Mesodermal cell (in vitro differentiated cells): ENCODE data around the gene WRNIP1.

Experiments used
- H3K27ac ChIP-seq: 2 replicates; pipeline ENCODE4 v1.7.0; 2013; ENCODE audit warnings: mild to moderate bottlenecking, low read depth, low read length, moderate library complexity; ENCODE audit not compliant: severe bottlenecking
- H3K36me3 ChIP-seq: 2 replicates; pipeline ENCODE4 v1.7.1; 2013; ENCODE audit warnings: mild to moderate bottlenecking, low read length, moderate library complexity; ENCODE audit not compliant: control insufficient read depth, insufficient read depth
- H3K4me1 ChIP-seq: one replicate; pipeline ENCODE4 v1.7.1; 2013; ENCODE audit warnings: mild to moderate bottlenecking, low read length; ENCODE audit not compliant: insufficient read depth, control insufficient read depth, poor library complexity, severe bottlenecking
- H3K4me3 ChIP-seq: 2 replicates; pipeline ENCODE4 v1.7.0; 2013; ENCODE audit warnings: low read length, control low read depth, mild to moderate bottlenecking; ENCODE audit not compliant: insufficient read depth, poor library complexity, severe bottlenecking; ENCODE audit errors: extremely low read depth
- H3K9me3 ChIP-seq: 2 replicates; pipeline ENCODE4 v1.7.1; 2013; ENCODE audit warnings: mild to moderate bottlenecking, low read length, moderate library complexity; ENCODE audit not compliant: control insufficient read depth
- WGBS, 2 experiments: methylation state at CpG; one replicate each; pipeline ENCODE4 v1.1.5; 2013; ENCODE audit warnings: missing lambda C conversion rate in 2 of 2; ENCODE audit not compliant: insufficient coverage in 2 of 2; 5-methylcytosine and 5-hydroxymethylcytosine counted together

WRNIP1 gene

GRCh38 chr6:2807342-2808090, 42.3 kb downstream of the WRNIP1 start:
- Histone ChIP-seq H3K4me3 (no peak overlapping the region), H3K4me1 (no peaks in the 10 kb centered on the region), H3K36me3 (no peaks in the 10 kb centered on the region), H3K27ac (no peak overlapping the region), H3K9me3 (no peaks in the 10 kb centered on the region)
- WGBS, 2 experiments, result 81 to 91% methylated on average over 5 to 7 of the region's 9 CpGs

DNA sequence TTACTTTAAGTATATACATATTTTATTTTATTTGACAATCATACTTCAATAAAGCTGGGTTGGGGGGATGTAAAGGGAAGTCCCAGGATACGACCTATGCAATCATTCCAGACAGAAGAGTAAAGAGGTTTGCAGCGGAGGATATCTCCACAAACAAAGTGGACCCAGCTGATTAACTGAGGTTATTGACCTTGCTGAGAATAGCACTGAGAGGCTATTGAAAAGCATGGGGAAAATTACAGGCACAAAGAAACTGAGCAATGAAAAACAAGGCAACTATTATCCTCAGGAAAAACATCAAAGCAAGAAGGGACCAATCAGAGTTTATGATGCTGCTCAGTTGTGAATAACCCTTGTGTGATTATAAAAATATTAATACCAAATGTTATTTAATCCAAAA, 43.8 kb downstream of the WRNIP1 start:
- 80 to 83% methylated on average over 1 of the region's 2 CpGs for WGBS, 2 experiments
- no peaks in the 10 kb centered on the region for H3K9me3 ChIP-seq
- H3K27ac ChIP-seq, result no peak overlapping the region
- H3K4me1 ChIP-seq, result no peaks in the 10 kb centered on the region
- H3K36me3 ChIP-seq, result no peaks in the 10 kb centered on the region
- H3K4me3 ChIP-seq, result no peak overlapping the region

DNA sequence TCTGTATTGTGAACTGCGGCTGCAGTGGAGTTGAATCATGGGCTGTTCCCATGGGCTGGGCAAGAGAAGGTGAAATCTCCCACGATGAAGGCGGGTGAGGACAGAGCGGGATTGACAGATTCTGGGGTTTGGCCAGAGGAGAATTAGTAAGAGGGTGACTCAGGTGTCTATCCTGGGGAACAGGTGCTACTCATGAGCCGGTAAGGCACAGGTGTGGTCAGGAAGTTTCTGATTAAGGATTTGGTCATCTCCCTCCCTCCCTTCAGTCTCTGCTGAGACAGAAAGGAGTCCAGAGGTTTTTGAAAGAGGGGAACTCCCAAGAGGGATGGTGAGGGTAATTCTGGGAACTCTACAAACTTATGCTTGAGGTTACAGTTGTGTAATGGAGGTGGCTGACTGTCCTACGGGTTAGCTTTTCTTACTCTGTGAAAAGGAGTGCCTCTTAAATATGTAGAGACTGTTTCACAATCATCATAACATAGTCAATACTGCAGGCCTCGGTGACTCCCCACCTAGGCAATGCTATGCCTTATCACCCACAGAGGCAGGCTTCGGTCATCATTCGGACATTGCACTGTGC, 45.0 kb downstream of the WRNIP1 start:
- H3K36me3 ChIP-seq, result no peaks in the 10 kb centered on the region
- H3K4me3 ChIP-seq, result no peak overlapping the region
- no peak overlapping the region for H3K27ac ChIP-seq
- 91 to 98% methylated on average over 4 of the region's 9 CpGs for WGBS, 2 experiments
- no peaks in the 10 kb centered on the region for H3K4me1 ChIP-seq
- peaks cover 2% of the 10 kb centered on the region for H3K9me3 ChIP-seq

GRCh38 chr6:2812695-2813094, 47.5 kb downstream of the WRNIP1 start:
- Histone ChIP-seq H3K9me3 (peaks cover 13% of the 10 kb centered on the region), H3K4me3 (no peak overlapping the region), H3K4me1 (no peaks in the 10 kb centered on the region), H3K27ac (no peak overlapping the region), H3K36me3 (no peaks in the 10 kb centered on the region)
- no CpG with 5 or more reads among the region's 3 CpGs for WGBS, 2 experiments

DNA sequence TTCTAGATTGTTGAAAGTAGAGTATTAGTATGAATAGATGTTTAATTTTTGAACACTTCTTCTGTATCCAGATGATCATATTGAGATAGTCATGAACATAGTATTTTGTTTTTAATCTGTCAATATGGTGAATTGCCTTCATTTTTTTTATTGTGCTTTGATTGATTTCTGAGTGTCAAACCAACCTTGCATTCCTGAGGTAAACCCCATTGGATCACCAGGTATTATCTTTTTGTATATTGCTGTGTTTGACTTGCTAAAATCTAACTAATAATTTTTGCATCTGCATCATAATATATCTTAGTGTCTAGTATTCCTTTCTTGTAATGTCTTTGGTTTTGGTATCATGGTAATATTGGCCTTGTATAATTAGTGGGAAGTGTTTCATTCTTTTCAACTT, 51.0 kb downstream of the WRNIP1 start:
- peaks cover 13% of the 10 kb centered on the region for H3K9me3 ChIP-seq

DNA sequence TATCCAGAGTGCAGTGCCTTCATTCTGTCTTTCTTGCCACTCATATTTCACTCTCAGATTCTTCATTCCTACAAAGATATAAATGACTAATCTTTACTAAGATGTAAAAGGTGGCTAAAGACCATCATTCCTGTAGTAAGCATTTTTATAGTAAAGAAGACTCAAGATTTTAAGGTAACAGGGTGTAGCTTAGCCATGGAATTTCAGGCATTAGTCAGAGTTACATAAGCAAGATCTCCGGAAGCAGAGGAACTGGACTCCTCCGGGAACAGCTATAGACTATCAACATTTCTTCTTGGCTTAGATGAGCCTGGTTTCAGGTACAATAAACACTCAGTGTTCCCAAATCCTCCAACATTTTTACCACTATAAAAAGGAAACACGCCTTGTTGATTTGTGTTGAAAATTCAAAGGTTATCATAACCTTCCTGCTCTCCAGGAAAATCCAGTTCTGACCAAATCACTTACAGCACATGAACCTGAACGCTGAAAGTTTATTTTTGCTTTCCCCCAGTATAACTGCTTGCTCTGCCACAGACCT, 52.8 kb downstream of the WRNIP1 start:
- H3K36me3 ChIP-seq, result no peaks in the 10 kb centered on the region
- H3K27ac ChIP-seq, result peak overlapping the region; percentile 20
- 83 to 97% methylated on average over 2 to 3 of the region's 4 CpGs for WGBS, 2 experiments

More for the DNA sequence above, 51.0 kb downstream of the WRNIP1 start:
- H3K4me3 ChIP-seq, result no peak overlapping the region
- H3K4me1 ChIP-seq, result peaks cover 5% of the 10 kb centered on the region
- no peak overlapping the region for H3K27ac ChIP-seq
- no peaks in the 10 kb centered on the region for H3K36me3 ChIP-seq

GRCh38 chr6:2818593-2818992, 53.4 kb downstream of the WRNIP1 start:
- Histone ChIP-seq H3K27ac (peak overlapping the region; percentile 20), H3K9me3 (peaks cover 13% of the 10 kb centered on the region), H3K36me3 (no peaks in the 10 kb centered on the region), H3K4me1 (peaks cover 5% of the 10 kb centered on the region), H3K4me3 (no peak overlapping the region)
- WGBS, 2 experiments, result 100% methylated on average over 1 of the region's 3 CpGs; no CpG with 5 or more reads in 1 of the 2 experiments

More for the DNA sequence above, 52.8 kb downstream of the WRNIP1 start:
- peaks cover 5% of the 10 kb centered on the region for H3K4me1 ChIP-seq
- peaks cover 13% of the 10 kb centered on the region for H3K9me3 ChIP-seq
- H3K4me3 ChIP-seq, result no peak overlapping the region

GRCh38 chr6:2819115-2819514, 53.9 kb downstream of the WRNIP1 start:
- Histone ChIP-seq H3K9me3 (peaks cover 13% of the 10 kb centered on the region), H3K4me3 (no peak overlapping the region), H3K4me1 (peaks cover 5% of the 10 kb centered on the region), H3K27ac (no peak overlapping the region), H3K36me3 (no peaks in the 10 kb centered on the region)
- 89 to 90% methylated on average over 4 to 5 of the region's 5 CpGs for WGBS, 2 experiments

DNA sequence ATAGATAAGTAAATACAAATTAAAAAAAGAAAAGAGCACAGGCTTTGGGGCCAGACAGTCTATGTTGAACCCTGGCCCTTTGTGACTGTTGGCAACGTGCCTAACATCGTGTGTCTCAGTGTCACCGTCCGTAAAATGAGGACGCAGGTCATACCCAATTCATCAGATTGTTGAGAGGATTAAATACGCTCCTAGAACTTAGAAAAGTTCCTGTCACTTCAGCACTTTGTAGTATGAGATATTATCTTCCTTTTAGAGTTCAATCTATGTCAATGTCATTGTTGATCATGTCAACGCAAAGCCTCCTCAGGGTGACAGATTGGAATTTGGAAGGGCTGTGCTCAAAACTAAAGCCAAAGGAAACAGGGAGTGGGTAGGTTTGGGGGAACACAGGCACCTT, 54.8 kb downstream of the WRNIP1 start:
- 93 to 96% methylated on average over 4 to 5 of the region's 7 CpGs for WGBS, 2 experiments
- Histone ChIP-seq H3K9me3 (peaks cover 12% of the 10 kb centered on the region), H3K4me1 (peaks cover 5% of the 10 kb centered on the region), H3K4me3 (no peak overlapping the region), H3K36me3 (no peaks in the 10 kb centered on the region), H3K27ac (no peak overlapping the region)

DNA sequence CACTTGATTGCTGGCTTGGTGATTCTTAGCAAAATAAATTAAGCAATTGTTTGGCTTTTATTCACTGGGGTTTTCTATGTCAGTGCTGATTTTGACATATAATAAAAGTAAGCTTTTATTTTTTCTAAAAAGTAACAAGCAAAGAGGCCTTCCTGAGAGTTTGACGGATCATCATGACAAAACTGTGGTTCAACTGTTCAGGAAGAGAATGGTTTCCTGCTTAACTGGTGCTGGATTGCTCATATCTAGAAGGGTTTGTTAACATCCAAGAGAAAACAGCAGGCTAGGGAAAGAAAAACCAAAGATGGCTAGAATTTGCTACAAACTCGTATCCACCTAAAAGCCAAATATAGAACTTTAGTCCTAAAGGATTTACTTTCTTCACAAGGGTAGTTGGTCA, 55.2 kb downstream of the WRNIP1 start:
- WGBS, 2 experiments, result 100% methylated on average over 1 of the region's 2 CpGs; no CpG with 5 or more reads in 1 of the 2 experiments
- Histone ChIP-seq H3K27ac (no peak overlapping the region), H3K36me3 (no peaks in the 10 kb centered on the region), H3K4me3 (no peak overlapping the region), H3K4me1 (peaks cover 5% of the 10 kb centered on the region), H3K9me3 (peaks cover 9% of the 10 kb centered on the region)

DNA sequence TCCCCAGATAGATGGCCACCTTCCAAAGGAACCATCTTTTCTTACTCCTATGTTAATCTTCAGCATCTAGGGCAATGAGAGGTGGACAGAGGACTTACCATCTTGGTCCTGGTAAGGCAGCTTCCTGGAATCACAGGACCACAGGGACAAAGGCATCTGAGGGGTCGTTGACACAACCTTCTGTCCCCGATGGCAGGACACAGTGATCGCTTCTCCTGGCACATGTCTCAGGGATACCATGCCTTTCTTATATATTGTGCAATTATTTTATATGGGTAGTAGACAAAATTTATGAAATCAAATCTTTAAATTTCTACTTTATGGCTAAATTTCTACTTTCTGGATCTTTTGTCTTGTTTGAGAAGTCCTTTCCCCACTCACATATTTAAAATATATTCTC, 56.4 kb downstream of the WRNIP1 start:
- 90 to 100% methylated on average over 1 to 2 of the region's 3 CpGs for WGBS, 2 experiments
- H3K4me3 ChIP-seq, result no peak overlapping the region
- no peak overlapping the region for H3K27ac ChIP-seq

More for the DNA sequence above, 56.4 kb downstream of the WRNIP1 start:
- Histone ChIP-seq H3K36me3 (no peaks in the 10 kb centered on the region), H3K4me1 (peaks cover 5% of the 10 kb centered on the region), H3K9me3 (no peaks in the 10 kb centered on the region)
